ENCODE results near the gene CTLA4.

The CTLA4 gene

GRCh38 chr2:203918839-203919238, 51.3 kb downstream of the CTLA4 start:
- DNase-seq = no peak
- H3K36me3 ChIP-seq (replicated peaks; ENCODE audit: insufficient read depth, low read length) = no peaks in the 10 kb centered on the region
- H3K27me3 ChIP-seq (replicated peaks; ENCODE audit: insufficient read depth, low read length) = no peaks in the 10 kb centered on the region
- TF ChIP-seq EZH2 (optimal IDR thresholded peaks at IDR 0.05; ENCODE audit: low read depth, low read length) = no peak
- no peak for TF ChIP-seq EZH2phosphoT487 (IDR thresholded peaks at IDR 0.05; ENCODE audit: low read length)
- no peak for TF ChIP-seq CTCF (IDR thresholded peaks at IDR 0.05; ENCODE audit: low read length)
- no peak overlapping the region for H3K4me2 ChIP-seq (ENCODE audit: low read depth, low read length)
- no peak overlapping the region for H3K9ac ChIP-seq (ENCODE audit: low read length)
- no peaks in the 10 kb centered on the region for H3K9me3 ChIP-seq (replicated peaks; ENCODE audit: insufficient read depth, low read length)
- no peak overlapping the region for H3K4me3 ChIP-seq (ENCODE audit: low read length)
- H2AFZ ChIP-seq (ENCODE audit: low read length) = no peak overlapping the region
- H3K27ac ChIP-seq (ENCODE audit: low read length) = no peak overlapping the region
- no peaks in the 10 kb centered on the region for H3F3A ChIP-seq (ENCODE audit: insufficient read depth, low read length)
- H3K79me2 ChIP-seq (ENCODE audit: low read length) = no peaks in the 10 kb centered on the region
- H3K4me1 ChIP-seq (ENCODE audit: low read length) = peaks cover 6% of the 10 kb centered on the region; the same call in 1 of the 2 replicates
- H3K9me2 ChIP-seq (replicated peaks; ENCODE audit: insufficient read depth, low read length) = no peaks in the 10 kb centered on the region
- H4K20me1 ChIP-seq (ENCODE audit: insufficient read depth, low read length) = no peaks in the 10 kb centered on the region
